ENCODE measurements around the gene ZNF804B. TPM values are rescaled to one million over a fixed set of nuclear protein-coding genes. Genes with fewer than 3 reads are reported as not detected.
"Not testable (repeated sequence)": the region's sequence is repeated elsewhere in the genome, so short reads cannot be mapped to it uniquely, and the experiment has no call there.

ZNF804B gene
- total RNA-seq, 1 donor from 2014 or later: not detected

- no peak for DNase-seq
Observed at GRCh38 chr7:89103564-89103963, 344.1 kb downstream of the ZNF804B start.

DNA sequence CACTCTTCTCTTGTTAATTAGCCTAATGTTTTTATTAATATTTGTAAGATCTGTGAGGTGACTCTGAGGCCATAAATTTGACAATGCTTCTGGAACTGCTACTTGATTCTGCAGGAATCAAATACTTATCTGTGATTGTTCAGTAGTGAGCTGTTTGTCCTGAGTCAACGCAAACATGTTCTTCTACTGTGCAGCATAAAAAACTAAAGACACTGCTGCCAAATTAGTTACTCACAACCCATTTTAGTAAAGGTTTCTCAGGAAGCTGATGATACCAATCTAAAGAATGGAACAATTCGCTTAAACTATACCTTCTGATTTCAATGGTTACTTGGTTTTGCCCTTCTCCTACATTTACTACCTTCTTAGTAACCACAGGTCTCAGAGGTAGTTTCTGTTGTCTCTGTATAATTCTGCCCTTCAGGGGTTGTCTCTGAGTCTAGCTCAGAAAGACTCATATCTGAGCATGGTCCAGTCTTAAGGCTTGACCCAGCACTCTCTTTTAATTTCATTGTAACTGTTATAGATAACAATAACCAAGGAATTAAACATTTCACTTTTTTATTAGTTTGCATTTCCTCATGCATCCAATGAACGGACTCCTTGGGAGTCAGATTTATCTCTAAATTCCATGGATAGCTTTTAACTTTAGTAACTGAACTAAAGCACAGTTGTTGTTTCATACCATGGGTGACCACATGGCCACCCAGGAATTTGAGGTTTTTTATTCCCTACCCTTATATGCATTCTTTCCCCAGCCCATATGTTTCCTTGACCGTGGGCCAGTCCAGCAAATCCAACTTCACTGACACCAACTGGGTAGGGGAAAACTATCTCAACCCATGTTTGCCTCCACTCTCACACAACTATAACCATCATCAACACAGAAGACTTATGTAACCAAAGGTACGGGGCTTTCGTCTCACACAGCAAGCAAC lies 345.5 kb downstream of the ZNF804B start:
- DNase-seq: no peak

DNA sequence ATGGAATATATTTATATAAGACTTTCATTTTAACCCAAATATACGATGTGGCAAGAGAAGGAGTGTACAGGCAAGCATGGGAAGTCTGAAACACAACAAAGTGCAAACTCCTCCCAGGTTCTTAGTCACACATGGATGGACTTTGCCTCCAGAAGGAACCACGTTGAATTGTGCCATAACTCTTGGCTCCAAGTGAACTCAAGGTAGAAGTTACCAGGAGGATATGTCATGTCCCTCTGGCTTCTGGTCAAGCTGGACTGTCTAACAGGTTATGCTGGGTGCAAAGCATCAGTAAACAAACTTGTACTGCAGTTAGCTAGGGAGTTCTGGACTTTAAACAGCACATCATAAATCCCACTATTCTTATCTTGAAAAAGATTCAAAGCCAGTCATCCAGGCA lies 364.4 kb downstream of the ZNF804B start:
- DNase-seq: no peak

DNA sequence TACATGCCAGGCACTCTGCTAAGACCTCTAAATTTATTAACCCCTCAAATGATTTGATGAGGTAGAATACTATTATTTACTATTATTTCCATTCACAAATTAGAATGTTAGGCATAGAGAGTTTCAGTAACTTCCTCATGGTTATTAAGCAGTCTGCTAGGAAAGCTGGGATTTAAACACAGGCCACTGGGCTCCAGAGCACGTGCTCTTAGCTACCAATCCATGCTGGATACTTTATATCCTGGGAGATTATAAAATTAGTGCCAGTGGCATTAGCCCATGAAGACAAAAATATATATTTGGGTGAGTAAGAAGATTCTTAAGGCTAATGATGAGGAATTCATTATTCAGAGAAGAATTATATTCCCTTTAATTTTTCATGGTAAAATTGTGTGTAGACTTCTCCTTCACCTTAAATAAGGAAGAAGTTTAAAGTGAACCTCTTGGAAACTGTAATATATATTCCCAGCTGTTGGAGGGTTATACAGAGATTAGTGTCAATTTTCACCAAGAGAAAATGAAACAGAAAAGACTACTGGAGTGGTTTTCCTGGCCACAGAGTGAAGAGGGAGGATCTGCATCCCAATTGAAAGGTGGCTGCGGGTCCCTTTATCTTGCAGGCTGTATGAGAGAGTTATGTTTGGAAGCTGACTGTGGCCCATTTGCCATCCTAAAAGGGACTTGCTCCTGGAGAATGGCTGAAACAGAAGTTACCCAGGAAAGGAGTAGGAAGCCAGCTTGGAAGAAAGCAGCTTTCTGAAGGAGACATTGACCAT lies 370.3 kb downstream of the ZNF804B start:
- no peak for DNase-seq

- DNase-seq: no peak
Observed at GRCh38 chr7:89133357-89133756, 373.9 kb downstream of the ZNF804B start.

- DNase-seq: no peak
Observed at GRCh38 chr7:89133819-89134218, 374.3 kb downstream of the ZNF804B start.

- no peak for DNase-seq
Observed at GRCh38 chr7:89145801-89146200, 386.3 kb downstream of the ZNF804B start.

DNA sequence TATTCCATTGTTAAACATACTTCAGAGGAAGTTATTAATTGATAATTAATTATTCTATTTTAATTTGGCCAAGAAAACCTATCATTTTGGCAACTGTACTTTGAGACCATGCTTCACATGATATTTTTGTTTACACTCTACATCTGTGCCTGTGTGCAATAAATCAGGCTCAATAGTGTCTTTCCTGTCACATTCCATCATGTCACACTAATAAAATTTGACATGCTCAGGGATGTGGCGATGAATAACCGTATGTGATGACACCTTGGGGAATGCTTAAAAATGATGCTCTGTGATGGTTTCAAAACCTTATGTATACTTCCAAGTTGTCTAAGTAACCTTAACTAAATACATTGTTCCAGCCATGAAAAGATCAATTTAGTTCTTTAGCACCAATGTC lies 400.6 kb downstream of the ZNF804B start:
- DNase-seq: no peak

- no peak for DNase-seq
Observed at GRCh38 chr7:89165421-89165820, 405.9 kb downstream of the ZNF804B start.

- no peak for DNase-seq
Observed at GRCh38 chr7:89170628-89171027, 411.1 kb downstream of the ZNF804B start.

- DNase-seq: no peak
Observed at GRCh38 chr7:89182116-89182515, 422.6 kb downstream of the ZNF804B start.

- no peak for DNase-seq
Observed at GRCh38 chr7:89183712-89184111, 424.2 kb downstream of the ZNF804B start.

DNA sequence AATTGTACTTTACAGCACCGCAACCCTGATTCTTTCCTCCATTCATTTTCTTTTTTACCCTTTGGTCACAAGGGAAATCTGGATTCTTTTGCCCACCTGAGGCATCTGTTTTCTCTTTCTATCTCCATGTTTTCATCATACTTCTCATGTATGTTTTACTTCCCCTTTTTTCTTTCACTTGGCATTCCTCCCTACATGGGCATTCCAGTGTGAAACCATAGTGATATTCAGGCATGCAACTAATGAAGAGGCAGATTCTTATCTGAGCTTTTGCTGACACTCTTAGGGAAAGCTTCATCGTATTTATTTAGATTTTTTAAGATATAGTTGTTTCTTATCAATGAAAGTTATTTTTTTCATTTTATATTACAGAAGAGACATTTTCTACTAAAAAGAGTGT lies 441.3 kb downstream of the ZNF804B start:
- no peak for DNase-seq

- DNase-seq: no peak
Observed at GRCh38 chr7:89223900-89224395, 464.4 kb downstream of the ZNF804B start.

DNA sequence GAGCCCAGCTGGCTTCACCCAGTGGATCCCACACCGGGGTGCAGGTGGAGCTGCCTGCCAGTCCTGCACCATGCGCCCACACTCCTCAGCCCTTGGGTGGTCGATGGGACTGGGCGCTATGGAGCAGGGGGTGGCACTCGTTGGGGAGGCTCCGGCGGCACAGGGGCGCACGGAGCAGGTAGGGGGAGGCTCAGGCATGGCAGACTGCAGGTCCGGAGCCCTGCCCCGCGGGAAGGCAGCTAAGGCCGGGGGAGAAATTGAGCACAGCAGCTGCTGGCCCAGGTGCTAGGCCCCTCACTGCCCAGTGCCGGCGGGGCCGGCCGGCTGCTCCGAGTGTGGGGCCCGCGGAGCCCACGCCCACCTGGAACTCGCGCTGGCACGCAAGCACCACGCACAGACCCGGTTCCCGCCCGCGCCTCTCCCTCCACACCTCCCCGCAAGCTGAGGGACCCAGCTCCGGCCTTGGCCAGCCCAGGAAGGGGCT lies 469.2 kb downstream of the ZNF804B start:
- DNase-seq: not testable (repeated sequence)

DNA sequence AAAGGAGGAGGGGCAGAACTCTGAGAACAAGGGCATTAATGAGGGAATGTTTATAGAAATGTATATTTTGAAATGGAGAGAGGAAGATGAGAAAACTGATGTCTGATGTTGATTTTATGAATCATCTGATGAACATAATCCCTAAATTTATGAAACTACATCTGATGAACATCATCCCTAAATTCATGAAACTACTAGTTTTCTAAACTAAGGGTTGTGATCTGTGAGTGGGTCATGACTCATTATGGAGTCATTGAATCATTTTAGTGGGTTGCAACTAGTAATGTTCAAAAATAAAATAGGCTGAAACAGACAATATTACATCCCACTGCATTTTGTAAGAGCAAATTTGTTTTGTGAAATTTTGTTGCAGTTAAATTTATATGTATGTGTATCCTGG lies 478.7 kb downstream of the ZNF804B start:
- DNase-seq: no peak

DNA sequence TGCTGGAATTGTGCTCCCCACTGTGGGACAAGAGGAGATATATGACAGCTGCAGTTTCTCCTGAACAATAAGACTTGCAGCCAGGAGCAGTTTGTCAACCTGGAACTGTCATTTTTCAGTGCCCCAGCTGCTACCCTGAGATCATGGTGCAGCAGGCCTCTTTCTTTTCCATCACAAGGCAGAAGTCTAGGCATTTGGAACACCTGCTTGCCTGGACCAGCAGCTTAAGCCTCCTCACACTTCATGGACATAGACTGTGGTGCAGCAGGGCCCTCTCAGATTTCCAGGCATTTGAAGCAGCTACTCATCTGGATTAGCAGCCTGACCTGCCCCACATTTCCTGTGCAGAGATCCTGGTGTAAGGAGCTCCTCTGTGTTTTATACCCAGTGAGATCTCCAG lies 486.7 kb downstream of the ZNF804B start:
- DNase-seq: no peak

- DNase-seq: no peak
Observed at GRCh38 chr7:89247207-89247606, 487.7 kb downstream of the ZNF804B start.

DNA sequence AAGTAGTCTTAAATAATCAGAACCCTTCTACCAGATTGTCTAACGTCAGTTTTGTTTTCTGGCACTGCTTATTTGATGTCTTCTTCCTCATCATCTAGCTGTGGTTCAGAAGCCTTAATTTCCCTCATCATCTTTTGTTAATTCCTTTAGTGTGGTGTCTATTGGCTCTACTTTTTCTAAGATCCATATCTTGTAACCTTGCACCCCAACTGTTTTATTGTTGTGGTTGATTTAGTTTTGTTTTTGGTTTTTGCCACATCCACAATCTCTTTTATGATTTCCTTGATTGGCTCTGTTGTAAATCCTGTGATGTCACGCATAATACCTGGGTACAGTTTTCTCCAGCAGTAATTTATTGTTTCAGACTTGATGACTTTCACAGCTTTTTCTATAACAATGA lies 499.6 kb downstream of the ZNF804B start:
- no peak for DNase-seq

DNA sequence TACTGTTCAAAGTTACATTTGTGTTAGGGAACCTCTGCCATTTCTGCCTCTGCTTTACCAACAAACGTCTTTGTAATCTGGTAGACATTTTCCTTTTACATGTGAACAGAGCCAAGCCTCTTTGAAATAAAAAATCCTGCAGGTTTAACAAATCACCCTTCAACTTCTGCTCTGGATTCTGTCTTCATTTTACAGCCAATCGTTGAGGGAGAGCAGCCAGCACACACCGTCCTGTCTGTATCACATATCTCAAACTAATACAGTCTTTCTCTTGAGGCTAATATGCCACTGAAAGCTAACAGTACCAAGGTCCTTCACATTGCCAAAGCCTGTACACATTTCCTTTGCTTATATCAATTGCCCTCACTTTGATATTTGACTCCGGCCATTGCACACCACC lies 504.6 kb downstream of the ZNF804B start:
- DNase-seq: no peak

- no peak for DNase-seq
Observed at GRCh38 chr7:89265631-89266030, 506.1 kb downstream of the ZNF804B start.

DNA sequence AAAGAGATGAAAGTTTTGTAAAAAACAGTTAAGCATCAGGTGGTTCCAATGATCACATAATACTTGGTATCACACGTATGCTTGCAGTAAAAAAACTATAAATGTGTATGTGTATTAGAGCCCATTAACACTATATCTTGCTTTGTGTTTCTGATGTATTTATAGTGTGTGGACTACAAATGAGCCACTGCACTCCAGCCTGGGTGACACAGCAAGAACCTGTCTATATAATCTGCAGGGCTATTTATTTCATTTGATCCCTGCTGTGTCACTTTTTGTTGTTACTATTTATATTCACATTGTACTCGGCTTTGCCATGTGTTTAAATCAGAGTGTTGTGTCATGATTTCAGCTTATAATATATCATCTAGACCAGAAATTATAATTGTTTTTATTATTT lies 523.8 kb downstream of the ZNF804B start:
- DNase-seq: no peak

- no peak for DNase-seq
Observed at GRCh38 chr7:89308535-89308934, 549.0 kb downstream of the ZNF804B start.

DNA sequence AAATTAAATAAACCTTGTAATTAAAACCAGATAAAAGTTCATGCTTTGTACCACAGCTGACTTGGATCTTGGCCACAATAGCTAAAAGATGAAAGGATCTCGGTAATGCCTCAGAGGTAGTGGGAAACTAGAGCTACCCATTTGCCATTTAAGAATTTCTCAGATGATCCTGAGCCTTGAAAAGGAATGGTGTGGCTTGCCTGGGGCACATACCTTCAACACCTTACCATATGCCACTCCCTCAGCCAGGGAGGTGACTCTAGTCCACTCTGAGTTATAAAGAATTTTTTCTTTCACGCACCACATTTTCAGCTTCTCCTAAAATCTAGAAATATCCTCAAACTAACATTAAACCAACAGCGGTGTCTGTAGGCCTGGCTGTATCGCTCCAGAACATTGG lies 552.4 kb downstream of the ZNF804B start:
- DNase-seq: no peak

All from dermis blood vessel endothelial cell (primary cell).